AG10803 (cell line): ENCODE measurements around the gene CCL5.

Experiments used
- DNase-seq: peaks from one replicate; pipeline ENCODE4 v3.0.0; 2010; ENCODE audit warnings: low read depth
- H3K4me3 ChIP-seq: 2 replicates; pipeline ENCODE4 v1.5.1; 2011; ENCODE audit warnings: mild to moderate bottlenecking, low read length, control low read depth
- CTCF ChIP-seq: conservative IDR thresholded peaks from 2 replicates; pipeline ENCODE4 v1.5.1; 2011; ENCODE audit warnings: mild to moderate bottlenecking, low read length, control low read depth, inconsistent platforms

The CCL5 gene

GRCh38 chr17:35866341-35866950, 13.7 kb downstream of the CCL5 start:
- TF ChIP-seq CTCF: no peak
- DNase-seq: peak; percentile 9
- no peak overlapping the region for H3K4me3 ChIP-seq

GRCh38 chr17:35865412-35866340, 14.5 kb downstream of the CCL5 start:
- no peak for TF ChIP-seq CTCF
- no peak overlapping the region for H3K4me3 ChIP-seq
- DNase-seq: peak; percentile 28

- no peak for TF ChIP-seq CTCF
- no peak for DNase-seq
These were observed 15.3 kb downstream of the CCL5 start for GRCh38 chr17:35864853-35865252.

GRCh38 chr17:35856603-35857002, 23.6 kb downstream of the CCL5 start:
- no peak overlapping the region for H3K4me3 ChIP-seq

More at GRCh38 chr17:35864853-35865252, 15.3 kb downstream of the CCL5 start:
- no peak overlapping the region for H3K4me3 ChIP-seq

GRCh38 chr17:35855965-35856364, 24.2 kb downstream of the CCL5 start:
- DNase-seq: no peak
- TF ChIP-seq CTCF: no peak
- no peak overlapping the region for H3K4me3 ChIP-seq

More at GRCh38 chr17:35856603-35857002, 23.6 kb downstream of the CCL5 start:
- no peak for DNase-seq
- no peak for TF ChIP-seq CTCF

GRCh38 chr17:35849469-35850348, 30.5 kb downstream of the CCL5 start:
- no peak overlapping the region for H3K4me3 ChIP-seq
- peak; percentile 75 for TF ChIP-seq CTCF
- peak; percentile 62 for DNase-seq
